HG03571 (cell line): ENCODE results near the gene OR10AG1.

ENCODE experiments used
- ATAC-seq: cut with Tn5 transposase; IDR thresholded peaks from one replicate; pipeline ENCODE4 v1.9.1; 2021; ENCODE audit not compliant: unreplicated experiment

OR10AG1 gene, protein sequence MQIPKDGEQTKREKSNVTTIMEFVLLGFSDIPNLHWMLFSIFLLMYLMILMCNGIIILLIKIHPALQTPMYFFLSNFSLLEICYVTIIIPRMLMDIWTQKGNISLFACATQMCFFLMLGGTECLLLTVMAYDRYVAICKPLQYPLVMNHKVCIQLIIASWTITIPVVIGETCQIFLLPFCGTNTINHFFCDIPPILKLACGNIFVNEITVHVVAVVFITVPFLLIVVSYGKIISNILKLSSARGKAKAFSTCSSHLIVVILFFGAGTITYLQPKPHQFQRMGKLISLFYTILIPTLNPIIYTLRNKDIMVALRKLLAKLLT

DNA sequence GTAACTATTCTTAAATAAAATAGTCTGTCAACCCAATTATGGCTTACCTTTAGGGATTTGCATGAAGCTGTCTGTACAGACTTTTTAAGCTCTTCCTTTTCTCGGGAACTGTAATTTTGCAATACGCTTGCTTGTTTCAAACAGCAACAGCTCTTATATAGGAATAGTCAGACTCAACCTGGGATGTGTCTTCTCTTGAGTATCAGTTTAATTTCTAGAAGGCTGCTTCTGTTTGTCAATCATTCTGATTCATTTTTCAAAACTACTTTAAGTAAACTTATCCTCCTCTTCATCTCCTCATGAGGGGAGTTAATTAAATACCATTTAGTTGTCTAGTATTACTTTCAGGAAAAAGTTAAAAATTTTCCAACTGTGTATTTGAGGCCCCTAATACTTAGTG lies at the start of gene OR10AG1:
OR10AG1 (minus strand) TSS at position 101 of the 400 bp plus-strand sequence; CDS start at position 63, 38 bp downstream.
- no peak for ATAC-seq

DNA sequence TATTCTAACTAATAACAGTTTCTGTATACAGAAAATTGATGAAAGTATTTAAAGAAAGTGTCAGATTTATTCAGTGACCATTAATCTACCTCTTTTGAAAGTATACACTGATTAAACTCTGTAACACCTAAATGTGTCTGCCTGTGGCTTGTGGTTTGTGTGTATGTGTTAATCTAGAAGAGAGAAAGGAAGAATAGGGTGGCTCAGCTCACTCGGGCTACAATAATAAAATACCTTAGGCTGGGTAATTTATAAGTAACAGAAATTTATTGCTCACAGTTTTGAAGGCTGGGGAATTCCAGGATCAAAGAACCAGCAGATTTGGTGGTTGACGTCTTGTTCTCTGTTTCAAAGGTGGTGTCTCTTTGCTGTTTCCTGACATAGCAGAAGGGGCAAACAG lies 44.1 kb upstream of the OR10AG1 start:
- ATAC-seq, result no peak

DNA sequence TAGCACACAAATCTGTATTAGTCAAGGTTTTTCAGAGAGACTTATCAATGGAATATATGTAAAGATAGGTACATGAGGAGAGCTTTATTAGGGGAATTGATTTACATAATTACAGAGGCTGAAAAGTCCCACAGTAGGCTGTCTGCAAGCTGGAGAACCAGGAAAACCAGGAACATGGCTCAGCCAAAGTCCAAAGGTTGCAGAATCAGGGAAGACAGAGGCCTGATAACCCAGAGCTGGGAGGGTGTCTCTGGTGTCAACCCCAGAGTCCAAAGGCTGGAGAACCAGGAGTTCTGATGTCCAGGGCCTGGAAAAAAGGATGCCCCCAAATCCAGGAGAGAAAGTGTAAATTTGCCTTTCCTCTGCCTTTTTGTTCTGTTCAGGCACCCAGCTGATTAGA lies 41.0 kb upstream of the OR10AG1 start:
- ATAC-seq, result no peak

DNA sequence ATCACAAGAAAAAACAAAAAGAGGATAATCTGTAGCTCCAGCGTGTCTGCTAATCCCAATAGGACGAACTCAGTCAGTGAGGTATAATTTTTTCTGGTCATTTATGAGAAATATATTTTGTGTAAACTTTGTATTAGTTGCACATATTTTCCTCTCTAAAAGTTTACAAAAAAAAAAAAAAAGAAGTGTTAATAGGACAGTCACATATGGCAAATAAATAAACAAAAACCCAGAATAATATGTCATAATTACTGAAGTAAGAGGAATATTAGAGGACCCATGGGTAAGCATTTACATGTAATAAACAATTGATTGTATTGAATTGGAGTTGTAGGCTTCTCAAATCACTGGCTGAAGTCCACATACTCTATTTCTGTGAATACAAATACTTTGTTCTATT lies 24.8 kb upstream of the OR10AG1 start, which contains the start of gene OR5F1:
OR5F1 (minus strand) TSS at position 101 of the 400 bp plus-strand sequence; CDS start at position 101, 0 bp downstream.
- no peak for ATAC-seq

DNA sequence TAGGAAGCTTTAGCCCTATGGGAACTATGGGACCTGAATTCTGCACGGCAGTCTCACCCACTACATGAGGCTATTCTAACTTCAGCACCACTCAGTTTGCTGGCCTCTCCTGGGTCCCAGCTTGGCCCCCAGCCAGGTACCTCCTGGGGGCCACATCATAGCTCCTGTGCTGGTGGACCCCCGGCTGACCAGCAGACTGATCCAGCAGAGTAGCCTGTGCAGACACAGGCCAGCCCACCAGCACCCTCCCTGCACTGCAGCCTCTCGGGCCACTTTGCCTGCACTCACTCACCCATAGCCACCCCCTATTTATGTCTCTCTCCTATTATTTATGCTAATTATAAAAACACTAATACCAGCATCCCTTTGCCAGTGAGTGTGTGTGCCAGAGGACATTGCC lies 1.2 kb upstream of the OR10AG1 start:
- no peak for ATAC-seq

DNA sequence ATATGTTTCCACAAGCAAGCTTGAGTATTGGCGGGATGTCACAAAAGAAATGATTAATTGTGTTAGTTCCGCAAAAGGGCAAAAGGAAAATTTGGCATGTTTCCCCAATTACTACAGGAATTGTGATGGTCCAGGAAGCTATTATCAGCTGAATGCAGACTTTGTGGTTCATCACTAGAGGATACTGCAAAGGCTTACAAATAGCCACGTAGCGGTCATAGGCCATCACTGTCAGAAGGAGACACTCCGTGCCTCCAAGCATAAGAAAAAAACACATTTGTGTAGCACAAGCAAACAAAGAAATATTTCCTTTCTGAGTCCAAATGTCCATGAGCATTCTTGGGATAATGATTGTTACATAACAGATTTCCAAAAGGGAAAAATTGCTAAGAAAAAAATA lies 1.8 kb downstream of the OR10AG1 start:
- ATAC-seq, result no peak

DNA sequence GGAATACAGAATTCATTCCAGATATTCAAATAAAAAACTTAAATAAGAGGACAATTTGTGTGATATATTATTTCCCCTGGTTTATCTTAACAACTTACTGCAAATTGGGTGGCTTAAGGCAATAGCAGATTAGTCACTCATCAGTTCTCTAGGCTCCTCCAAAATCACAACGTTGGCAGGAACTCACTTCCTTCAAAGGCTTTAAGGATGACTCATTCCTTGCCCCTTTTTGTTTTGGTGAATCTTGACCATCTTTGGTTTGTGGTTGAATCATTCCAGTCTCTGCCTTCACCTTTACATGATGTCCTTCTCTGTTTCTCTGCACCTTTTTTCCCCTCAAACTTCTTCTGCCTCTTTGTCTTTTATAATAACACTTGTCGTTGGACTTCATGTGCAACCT lies 3.4 kb downstream of the OR10AG1 start:
- ATAC-seq, result no peak

DNA sequence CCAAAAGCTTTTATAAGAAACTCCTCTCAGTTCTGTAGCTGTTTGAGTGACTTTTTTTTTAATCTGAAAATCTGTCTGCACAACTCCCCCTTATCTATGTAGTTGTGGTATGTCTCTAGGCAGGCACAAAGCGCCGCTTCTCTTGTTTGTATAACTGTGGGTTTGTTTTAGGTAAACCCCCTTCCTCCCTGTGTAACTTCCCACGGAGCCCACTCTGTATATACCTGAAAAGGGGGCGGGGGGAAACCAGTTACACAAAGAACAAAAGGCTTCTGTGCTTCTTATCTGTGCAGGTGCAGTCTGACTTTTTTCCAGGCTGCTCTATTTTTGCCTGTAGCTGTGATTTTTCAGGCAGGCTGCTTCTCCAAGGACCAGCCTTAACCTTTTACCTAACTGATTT lies 13.2 kb downstream of the OR10AG1 start:
- no peak for ATAC-seq

DNA sequence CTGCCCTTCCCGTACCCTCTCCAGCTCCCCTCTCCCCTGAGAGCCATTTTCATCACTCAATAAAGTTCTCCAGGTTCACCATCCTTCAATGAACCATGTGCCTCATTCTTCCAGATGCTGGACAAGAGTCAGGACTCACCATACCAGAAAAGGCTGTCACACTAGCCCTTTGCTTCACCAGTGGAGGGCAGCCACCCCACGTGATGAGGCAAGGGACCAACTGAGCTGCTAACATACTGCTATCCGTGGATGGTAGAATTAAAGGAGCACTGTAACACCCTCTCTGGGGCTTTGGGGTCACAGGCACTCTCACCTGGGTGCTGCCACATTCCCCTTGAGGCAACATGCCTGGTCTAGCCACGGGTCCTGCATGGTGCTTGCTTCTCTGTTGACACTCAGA lies 20.4 kb downstream of the OR10AG1 start:
- ATAC-seq, result no peak

DNA sequence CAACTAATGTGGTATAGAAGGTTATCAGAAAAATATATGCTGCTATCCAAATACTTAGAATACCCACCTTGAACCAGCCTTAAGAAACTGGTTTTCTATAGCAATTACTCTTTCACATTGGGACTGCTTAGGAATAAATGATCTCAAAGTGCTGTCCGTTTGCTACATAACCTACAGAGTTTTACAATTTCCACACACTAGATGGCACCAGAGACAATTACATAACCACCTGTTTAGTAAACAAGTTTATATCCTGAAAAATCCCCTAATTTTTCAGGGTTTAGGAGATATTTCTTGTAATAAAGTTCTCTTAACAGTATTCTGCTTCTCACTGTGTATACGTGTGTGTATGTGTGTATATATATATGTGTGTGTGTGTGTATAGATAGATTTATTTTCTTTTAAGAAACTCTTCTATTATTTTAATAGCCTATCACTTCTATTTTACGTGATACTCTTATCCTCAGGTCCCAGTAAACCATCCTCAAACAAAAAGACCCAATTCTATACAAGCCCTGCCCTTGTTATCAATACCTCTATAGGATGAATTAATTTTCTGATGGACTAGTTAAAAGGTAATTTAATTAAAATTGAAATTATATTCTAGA lies 26.9 kb downstream of the OR10AG1 start:
- ATAC-seq, result no peak

DNA sequence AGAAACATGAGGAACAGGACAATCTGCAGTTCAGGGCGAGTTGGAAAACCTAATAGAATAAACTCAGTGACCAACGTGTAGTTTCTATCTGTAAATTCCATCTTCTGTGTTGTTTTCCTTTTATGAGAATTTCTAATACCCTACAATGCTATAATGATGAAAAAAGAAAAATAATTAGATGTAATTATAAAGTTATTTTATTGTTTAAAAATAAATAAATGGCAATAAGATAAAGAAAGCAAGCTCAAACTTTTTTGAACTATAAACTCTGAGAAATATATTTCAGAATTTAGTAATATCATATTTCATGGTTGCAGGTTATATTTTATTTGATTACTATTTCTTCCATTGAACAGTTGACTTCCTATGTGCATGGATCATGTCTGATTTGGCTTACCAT lies 33.4 kb downstream of the OR10AG1 start, which contains the start of gene OR5I1:
OR5I1 (minus strand) TSS at position 101 of the 400 bp plus-strand sequence; CDS start at position 101, 0 bp downstream.
- no peak for ATAC-seq

DNA sequence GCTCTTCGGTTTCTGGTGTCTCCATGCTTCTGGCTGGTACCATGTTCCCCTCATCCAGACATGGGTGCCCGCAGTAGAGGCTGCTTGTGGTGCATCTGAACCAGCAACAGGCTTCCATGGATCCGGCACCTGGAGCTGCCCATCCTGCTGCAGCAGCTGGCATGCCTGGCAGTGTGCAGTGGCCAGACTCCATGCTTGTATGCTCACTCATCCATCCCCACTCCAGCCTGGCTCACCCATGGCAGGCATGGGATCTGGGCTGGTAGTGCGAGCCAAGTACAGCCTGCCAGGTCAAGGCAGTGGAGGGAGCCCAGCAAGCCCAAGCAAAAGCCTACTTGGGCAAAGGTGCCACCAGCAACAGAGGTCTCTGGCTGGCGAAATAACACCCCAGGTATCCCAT lies 49.2 kb downstream of the OR10AG1 start:
- ATAC-seq, result no peak
